ENCODE results near the gene ASTN2.

The ASTN2 gene

DNA sequence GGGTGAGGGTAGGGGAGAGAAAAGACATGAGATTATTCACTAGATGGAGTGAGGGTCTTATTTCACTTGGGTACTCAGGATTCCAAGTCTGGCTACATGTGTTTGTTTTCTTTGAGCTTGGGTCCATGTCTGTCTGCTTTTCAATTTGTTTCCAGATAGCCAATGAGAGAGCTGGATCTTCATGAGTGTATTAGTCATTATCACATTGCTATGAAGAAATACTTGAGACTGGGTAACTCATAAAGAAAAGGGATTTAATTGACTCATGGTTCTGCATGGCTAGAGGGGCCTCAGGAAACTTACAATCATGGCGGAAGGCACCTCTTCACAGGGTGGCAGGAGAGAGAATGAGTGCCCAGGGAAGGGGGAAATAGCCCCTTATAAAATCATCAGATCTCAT is 924.5 kb downstream of the ASTN2 start:
- DNase-seq (ENCODE audit: low read depth, low spot score) = no peak

DNA sequence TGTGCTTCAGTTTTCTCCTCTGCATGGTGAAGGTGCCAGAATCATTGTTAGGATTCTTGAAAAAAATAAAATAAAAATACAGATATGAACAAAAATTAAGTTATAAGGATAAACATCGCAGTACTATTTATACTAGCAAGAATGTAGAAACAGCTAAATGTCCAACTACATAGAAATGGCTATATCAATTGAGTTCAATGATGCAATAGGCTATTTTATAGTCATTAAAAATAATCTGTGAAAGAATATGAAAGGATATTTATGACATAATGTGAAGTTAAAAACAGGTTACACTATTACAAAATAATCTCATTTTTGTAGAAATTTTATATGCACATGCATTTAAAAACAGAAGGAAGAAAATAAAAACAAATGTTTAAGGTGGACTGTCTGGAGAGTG is 926.5 kb downstream of the ASTN2 start:
- no peak for DNase-seq (ENCODE audit: low read depth, low spot score)

DNA sequence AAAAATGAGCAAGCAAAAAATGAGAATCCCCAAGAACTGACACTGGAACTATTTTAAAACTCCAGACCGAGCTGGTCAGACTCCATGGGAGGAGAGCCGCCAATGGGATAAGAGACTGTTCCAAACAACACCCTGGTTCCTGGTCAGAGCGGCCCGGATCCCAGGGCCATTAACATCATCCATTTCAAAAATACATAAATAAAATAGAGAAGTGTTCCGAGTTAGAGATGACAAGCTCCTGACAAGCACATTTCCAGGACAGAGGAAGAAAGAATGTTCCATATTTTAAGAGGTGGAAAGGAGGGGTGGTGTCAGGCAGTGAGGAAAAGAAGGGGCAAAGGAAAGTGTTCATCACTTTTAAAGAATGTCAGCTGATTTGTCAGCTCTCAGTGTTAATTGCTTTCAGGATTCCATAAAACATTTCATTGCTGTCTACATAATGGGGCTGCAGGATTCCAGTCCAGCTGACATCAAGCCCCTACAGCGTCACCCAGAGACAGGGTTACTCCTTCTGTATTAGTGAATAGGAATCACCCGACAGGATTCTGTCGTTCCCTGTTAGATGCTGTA is 930.3 kb downstream of the ASTN2 start:
- DNase-seq (ENCODE audit: low read depth, low spot score) = no peak

DNA sequence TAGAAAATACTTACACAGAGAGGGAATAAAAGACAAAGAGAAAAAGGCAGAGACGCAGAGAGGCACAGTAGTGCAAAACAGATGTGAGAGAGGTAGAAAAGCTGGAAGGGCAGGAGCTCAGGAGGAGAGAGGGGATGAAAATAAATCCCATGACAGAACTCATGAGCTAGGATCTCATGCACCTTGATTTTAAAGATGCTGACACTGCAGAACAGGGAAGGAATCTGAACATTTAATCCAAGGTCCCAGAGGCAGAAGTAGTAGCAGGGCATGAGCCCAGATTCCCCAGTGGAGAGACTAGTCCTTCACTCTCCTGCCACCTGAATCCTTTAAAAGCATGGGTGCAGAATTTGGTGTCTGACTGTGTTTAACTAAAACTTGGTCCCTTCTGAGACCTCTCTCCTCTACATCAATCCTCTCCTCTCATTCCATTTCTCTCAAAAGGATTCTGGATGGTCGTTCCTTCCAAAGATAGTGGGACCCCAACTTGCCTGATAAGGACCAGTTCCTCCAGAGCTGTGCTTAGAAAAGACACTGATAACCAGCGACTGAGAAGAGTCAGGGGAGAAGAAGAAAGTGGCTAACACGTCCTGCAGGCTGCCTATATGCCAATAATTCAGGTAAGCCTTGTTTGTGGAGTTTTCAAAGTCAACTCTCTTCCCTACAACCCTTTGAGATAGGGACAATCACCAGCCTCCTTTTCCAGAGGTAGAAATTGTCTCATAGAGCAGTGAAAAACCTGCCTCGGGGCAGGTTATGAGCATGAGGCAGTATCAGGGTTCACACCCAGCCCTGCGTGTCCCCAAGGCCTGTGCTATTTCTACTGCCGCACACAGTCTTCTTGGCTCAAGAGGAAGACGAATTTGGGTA is 931.0 kb downstream of the ASTN2 start:
- DNase-seq (ENCODE audit: low read depth, low spot score) = no peak

DNA sequence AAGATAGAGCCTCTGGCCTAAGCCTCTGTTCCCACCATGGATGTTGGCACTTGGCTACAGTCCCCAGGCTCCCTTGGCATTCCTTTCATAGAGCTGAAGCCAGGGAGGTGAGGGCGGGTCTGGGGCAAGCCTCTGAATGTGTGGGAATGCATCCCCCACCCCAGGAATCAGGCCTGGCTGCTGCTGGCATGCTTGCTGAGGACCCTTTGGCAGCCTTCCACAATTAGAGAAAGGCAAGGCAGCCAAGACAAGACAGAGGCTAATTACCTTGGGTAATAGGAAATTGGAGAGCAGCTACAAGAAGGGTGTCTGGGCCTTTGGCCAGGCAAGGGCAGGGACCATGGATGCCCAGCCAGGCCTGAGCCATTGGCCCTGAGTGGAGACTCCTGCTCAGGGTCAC is 932.1 kb downstream of the ASTN2 start:
- DNase-seq (ENCODE audit: low read depth, low spot score) = peak; percentile 57

DNA sequence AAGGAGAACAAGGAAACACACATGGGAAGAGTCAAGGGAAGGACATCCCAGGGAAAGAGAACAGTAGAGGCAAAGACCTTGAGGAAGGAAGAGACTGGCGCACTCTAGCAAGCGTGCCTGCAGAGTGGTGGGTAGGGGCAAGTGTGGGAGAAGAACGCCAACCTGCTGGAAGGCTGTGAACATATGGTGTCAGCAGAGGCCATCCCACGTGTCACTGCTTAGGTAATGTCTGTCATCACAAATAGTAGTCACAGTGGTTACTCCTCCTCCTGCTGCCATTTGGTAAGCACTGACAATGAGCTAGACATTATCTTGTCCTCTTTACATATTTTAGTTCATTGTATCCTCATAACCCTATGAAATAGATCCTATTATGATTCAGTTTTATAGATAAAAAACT is 934.2 kb downstream of the ASTN2 start:
- no peak for DNase-seq (ENCODE audit: low read depth, low spot score)

DNA sequence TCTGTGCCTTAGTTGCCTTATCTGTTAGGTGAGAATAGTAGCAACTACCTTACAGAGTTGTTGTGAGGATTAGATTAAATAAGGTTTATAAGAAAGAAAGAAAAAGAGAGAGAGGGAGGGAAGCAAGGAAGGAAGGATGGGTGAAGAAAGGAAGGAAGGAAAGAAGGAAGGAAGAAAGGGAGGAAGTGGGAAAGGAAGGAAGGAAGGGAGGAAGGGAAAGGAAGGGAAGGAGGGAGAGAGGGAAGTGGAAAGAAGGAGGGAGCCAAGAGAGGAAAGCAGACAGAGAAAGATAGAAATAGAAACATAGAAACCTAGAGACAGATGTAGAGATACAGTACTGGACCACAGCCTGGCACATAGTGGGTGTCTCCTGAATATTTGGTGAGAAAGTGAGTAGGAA is 934.9 kb downstream of the ASTN2 start:
- no peak for DNase-seq (ENCODE audit: low read depth, low spot score)

DNA sequence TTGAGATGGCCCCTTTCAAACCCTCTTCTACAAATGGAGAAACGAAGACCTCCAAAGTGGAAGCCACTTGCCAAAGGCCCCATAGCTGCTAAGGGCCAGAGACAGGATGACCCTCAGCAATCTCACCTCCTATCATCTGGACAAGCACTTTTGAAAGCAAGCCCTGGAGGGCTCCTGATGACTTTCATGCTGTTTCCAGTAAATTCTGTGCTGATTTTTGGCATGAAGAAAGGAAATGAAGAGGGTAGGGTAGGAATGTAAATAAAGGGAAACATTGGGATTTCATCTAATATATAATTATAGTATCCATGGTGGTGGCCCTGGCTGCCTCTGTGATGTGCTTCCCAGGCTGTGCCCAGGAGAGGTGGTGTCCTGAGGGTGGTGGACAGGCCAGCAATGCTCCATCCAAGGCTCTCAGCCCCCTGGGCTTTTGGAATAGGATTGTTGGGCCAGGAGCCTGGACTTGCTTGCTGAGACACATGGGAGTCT is 935.8 kb downstream of the ASTN2 start:
- no peak for DNase-seq (ENCODE audit: low read depth, low spot score)

DNA sequence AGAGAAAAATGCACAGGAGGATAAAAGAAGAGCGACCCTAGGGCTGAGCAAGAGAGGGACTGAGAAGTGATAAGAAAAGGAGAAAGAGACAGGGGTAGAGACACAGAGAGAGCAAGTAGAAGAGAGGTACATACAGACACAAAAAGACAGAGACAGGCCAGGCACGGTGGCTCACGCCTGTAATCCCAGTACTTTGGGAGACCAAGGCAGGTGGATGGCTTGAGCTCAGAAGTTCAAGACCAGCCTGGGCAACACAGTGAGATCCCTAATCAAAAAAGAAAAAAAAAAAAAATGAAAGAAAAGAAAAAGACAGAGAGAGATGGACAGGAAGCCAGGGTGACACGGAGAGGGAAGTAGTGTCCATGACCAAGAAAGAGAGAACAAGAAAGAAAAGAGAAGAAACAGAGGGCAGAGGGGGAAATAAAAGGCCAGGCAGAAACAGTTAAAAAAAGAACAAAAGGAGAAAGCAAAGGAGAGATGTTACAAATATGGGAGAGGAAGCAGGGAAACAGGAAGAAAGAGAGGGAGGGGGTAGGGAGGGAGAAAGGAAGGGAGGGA is 937.2 kb downstream of the ASTN2 start:
- no peak for DNase-seq (ENCODE audit: low read depth, low spot score)

DNA sequence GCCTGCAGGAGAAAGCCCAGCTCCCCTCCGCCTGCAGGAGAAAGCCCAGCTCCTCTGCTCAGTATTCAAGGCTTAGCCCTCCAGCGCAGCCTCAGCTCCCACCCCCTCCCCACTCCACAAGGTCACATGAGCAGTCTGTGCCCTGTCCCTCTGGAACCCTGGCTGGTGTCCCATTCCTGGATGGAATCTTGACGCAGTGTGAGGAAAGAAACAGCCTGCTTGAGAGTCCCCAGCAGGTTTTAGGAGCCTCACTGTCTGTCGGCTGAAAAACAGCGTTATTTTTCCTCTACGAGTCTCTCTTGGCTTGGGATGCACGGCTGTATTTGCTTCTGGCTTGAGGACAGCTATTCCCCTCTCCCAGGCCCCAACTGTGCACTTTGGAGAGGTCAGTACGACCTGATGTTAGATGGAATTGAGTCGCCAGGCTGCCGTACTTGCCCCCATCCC is 937.9 kb downstream of the ASTN2 start:
- DNase-seq (ENCODE audit: low read depth, low spot score) = no peak

DNA sequence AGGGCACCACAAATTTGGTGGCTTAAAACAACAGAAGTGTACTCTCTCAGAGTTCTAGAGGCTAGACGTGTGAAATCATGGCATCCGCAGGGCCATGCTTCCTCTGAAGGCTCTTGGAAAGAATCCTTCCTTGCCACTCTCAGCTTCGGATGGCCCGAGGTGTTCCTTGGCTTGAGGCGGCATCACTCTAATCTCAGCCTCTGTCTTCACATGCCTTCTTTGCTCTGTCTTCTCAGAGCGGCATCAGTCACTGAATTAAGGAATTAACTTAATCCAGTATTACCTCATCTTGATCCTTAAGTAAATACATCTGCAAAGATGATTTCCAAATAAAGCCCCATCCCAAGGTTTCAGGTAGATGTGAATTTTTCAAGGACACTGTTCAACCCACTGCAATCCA is 938.9 kb downstream of the ASTN2 start:
- no peak for DNase-seq (ENCODE audit: low read depth, low spot score)

DNA sequence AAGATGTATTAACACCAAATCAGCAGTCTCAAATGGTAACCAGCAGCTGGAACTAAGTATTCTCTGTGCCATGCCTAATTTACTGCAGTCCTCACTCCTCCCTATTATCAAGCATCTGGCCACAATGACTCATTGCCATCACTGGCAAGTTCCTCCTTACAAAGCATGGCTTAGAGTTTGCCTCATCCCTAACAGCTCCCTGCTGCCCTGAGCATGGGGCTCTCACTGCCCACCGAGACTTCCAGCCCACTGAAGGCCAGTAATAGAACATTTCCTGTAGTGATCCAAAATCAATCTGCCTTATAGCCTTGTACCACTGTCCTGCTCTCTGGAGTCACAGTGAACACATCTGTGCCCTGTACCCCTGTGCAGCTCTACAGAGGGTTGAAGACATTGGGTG is 939.7 kb downstream of the ASTN2 start:
- no peak for DNase-seq (ENCODE audit: low read depth, low spot score)

DNA sequence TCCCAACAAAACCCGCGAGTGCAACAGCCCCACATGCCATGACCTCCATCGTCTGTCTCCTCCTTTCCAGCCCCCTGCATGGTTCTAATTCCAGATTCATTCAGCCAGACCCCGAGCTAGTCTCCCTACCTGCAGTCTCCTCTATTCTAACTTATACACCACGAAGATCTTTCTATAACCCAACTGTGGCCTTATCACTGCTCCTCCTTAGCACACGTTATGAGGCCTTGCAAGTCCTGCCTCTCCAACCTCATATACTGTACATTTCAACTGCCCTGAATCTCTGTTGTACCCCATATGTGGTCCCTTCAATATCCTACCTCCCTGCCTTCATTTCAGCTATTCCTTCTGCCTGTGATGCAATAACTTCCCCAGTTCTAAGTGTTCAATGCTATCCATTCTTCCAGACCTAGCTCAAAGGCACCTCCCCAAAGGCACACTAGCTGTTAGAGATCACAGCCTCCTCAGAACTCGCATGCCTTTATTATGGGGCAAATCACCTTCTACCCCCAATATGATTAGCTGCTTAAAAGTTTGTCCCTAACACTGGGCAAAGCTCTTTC is 942.8 kb downstream of the ASTN2 start:
- DNase-seq (ENCODE audit: low read depth, low spot score) = peak; percentile 25

DNA sequence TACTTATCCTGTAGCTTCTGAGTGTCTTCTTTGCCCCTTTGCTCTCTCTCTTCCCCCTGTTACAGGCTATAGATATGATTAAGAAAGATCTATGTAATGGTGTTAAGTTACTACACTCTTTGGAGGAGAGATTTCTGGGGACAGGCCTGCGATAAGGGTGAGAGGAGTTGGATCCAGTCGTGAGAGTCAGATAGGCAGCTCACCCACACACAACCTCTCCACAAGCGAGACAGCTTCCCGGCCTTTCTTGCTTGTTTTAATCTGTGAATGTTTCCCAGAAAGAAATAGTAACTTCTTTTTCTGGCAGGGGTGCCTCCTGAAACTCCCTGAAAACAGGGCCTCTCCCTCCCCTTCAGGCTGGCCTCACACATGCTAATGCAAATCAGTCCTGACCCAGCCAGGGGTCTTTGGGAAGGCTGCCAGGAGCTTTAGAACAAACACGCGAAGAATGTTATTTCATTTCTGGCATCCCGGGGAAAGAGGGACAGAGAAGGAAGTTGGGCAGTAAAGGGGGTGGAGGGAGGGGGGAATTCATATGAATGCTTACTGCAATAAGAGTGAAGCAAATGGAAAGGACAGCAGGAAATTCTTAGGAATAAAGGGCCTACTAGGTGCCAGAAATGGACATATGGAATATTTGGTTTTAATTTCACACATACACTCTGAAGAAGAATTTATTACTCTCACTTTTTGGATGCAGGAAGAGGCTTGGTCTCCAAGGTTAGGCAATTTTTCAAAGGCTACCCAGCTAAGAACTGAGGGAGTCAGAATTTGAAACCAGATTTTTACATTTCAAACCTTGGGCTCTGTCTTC is 943.6 kb downstream of the ASTN2 start:
- peak; percentile 89 for DNase-seq (ENCODE audit: low read depth, low spot score)

DNA sequence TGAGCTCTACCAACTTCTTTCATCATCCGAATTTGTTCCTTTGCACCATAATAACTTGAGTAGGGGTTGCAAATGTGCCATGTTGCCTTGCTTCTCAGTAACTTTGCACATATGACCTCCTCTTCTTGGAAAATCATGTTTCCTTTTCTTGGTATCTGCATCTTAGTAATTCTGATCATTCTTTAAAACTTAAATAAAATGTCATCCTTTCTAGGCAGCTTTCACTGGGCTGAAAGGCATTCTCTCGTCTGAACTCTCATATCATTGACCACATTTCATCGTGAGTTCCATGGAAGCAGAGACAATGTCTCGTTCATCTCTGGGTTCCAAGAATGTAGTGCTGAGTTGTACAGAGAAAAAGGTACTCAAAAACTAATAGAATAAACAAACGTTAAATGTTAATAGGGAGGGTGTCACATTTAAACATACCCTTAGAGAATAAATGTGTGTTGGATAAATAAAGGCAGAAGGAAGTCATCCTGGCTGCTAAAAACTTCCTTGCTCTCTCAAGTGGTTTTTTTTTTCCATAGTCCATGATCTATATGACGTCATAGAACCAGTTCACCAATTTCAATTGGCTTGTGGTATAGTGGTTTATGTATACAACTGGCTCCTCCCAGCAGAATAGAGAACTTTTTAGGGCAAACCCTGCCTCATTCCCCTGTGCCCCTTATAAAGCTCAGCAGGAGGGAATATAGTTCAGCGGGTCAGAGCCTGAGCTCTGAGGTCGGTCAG is 945.9 kb downstream of the ASTN2 start:
- no peak for DNase-seq (ENCODE audit: low read depth, low spot score)

DNA sequence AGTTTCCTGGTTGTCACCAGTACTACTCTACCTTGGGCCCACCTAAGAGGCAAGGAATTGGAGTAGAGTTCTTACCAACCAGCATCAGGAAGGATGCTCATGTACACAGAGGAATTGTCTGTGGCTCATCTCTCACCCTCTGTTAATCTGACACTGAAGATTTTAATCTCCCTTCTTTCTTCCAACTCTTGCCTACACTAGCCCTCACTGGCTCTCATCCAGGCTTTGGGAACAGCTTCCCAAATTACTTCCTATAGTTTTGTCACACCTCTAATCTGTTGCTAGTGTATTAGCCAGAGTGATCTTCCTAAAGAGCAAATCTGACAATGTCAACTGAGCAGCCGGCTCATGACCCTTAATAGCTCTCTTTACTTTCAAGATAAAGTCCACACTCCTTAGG is 946.5 kb downstream of the ASTN2 start:
- DNase-seq (ENCODE audit: low read depth, low spot score) = no peak

DNA sequence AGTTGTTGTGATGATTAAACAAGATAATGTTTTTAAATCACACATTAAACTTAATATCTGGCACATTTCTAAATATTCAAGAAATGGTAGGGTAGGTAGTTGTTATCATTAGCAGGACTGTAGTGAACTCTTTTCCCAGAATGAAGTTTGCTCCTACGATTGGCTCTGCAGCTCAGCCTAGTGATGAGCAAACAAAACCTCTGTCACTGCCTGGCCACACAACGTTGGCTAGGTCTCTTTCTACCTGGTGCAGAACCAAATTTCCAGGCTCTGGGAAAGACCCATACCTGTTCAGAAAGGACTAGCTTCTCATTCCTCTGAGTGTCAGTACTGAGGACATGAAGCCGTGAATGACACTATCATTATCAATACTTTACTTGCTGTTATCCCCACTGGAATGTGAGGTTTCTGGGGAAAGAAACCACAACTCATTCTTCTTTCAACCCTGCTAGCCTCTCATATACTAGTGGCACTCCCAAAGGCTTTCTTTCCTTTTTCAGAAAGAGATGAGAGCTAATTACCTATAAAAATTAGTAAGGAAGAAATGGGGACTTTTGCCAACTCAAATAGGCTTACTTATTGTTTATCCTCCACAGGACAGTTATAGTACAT is 947.0 kb downstream of the ASTN2 start:
- no peak for DNase-seq (ENCODE audit: low read depth, low spot score)

DNA sequence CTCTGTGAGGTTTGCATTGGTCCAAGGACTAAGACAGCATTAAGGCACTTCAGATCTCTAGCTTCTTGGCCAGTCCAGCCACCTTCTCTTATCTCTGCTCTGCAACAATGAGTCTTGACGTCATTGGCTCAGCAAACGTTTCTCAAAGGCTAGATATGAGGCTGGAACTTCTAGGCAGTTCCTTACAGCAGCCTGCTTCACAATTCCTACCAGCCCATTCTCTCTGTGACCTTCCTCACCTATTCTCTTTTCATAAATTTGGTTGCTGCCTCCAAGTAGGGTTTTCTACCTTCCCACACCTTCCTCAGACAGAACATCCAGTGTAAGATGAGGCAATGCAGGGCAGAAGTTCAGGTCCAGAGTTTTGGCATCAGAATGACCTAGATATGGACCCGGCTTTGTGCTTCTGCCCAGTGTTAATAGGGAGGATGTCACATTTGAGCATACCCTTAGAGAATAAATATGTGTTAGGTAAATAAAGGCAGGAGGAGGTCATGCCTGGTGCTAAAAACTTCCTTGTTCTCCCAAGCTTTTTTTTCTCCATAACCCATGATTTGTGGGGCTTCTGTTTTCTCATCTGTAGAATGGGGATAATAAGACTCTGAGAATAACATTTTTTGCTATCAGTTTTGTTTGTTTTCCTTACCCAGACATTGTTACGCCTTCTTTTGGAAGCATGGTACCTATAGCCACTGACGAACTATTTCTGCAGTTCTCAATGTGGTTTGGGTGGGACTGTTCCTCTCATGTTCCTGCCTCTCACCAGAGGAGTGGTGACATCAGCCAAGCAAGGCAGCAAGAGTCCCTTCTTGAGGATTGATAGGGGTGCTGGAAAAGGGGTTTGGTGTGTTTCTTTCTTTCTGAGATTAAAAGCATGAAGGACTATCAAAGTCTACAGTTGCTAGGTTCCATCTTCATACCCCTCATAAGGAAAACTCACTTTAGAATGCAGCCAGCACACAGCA is 948.3 kb downstream of the ASTN2 start:
- DNase-seq (ENCODE audit: low read depth, low spot score) = no peak

DNA sequence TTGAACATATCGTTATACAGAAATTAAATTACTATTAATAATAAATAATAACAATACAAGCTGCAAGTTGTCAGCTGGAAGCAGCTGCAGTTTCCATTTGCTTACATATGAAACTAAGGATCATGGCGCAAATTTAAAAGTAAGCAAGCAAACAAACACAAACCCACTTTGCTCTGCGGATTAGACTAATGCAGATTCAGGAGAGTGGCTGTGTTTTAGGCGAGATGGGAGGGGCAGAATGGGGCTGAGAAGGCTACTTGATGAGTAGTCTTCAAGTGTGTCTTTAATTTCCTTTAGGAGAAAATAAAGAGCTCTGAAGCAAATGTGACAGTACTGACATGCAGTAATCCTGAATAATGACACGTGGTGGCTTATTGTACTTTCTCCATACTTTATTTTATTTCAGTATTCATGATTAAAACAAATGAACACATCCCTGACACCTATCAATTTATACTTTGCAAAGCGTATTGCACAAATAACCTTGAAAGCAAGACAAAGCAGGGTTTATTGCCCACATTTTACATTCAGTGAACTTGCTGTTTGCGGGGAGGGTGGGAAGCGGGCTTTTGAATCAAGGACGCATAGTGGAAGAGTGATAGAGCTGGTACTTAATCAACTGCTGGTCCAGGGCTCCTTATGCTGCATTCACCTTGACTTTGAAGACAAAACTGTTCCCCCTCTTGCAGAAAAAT is 949.1 kb downstream of the ASTN2 start:
- no peak for DNase-seq (ENCODE audit: low read depth, low spot score)

Measured in ELF-1 (cell line).